ENCODE measurements around the gene ZNF384.
"Not testable (repeated sequence)": the region's sequence is repeated elsewhere in the genome, so short reads cannot be mapped to it uniquely, and the experiment has no call there.

ZNF384 gene

GRCh38 chr12:6688999-6689882, at the start of gene ZNF384:
TSS of gene ZNF384 (minus strand) at chr12:6689375. CDS start at chr12:6679520, 9,855 bp downstream.
- DNase-seq, result peak; percentile 91

GRCh38 chr12:6736754-6737153, 47.6 kb upstream of the ZNF384 start:
- DNase-seq, result no peak

- peak; percentile 41 for DNase-seq
These were observed 46.4 kb upstream of the ZNF384 start for GRCh38 chr12:6735448-6736191.

GRCh38 chr12:6734506-6735387, 45.6 kb upstream of the ZNF384 start:
- no peak for DNase-seq

- no peak for DNase-seq
These were observed 41.0 kb upstream of the ZNF384 start for GRCh38 chr12:6730169-6730568.

- no peak for DNase-seq
These were observed 40.0 kb upstream of the ZNF384 start for GRCh38 chr12:6729186-6729585.

GRCh38 chr12:6725350-6725749, 36.2 kb upstream of the ZNF384 start:
- no peak for DNase-seq

GRCh38 chr12:6724409-6724797, 35.2 kb upstream of the ZNF384 start:
- no peak for DNase-seq

- peak; percentile 91 for DNase-seq
These were observed 34.6 kb upstream of the ZNF384 start, which contains the start of gene COPS7A for GRCh38 chr12:6723607-6724408. TSS of gene COPS7A (plus strand) at chr12:6724046. CDS start at chr12:6724657, 611 bp downstream.

- DNase-seq, result no peak
These were observed 33.7 kb upstream of the ZNF384 start for GRCh38 chr12:6722863-6723262.

- DNase-seq, result no peak
These were observed 27.8 kb upstream of the ZNF384 start for GRCh38 chr12:6716874-6717437.

- not testable (repeated sequence) for DNase-seq
These were observed 27.1 kb upstream of the ZNF384 start for GRCh38 chr12:6716031-6716873.

- DNase-seq, result no peak
These were observed 19.8 kb upstream of the ZNF384 start for GRCh38 chr12:6708960-6709394.

GRCh38 chr12:6708351-6708750, 19.2 kb upstream of the ZNF384 start:
- not testable (repeated sequence) for DNase-seq

- no peak for DNase-seq
These were observed 14.5 kb upstream of the ZNF384 start for GRCh38 chr12:6703631-6704030.

GRCh38 chr12:6701078-6701768, 12.0 kb upstream of the ZNF384 start:
- DNase-seq, result no peak

- DNase-seq, result peak; percentile 65
These were observed 11.5 kb upstream of the ZNF384 start, which contains the start of gene PIANP for GRCh38 chr12:6700646-6701051. TSS of gene PIANP (minus strand) at chr12:6700815. CDS start at chr12:6698061, 2,754 bp downstream.

GRCh38 chr12:6699989-6700645, 10.9 kb upstream of the ZNF384 start:
- DNase-seq, result peak; percentile 46

Data from activated T-cell treated with anti-CD3 and anti-CD28 coated beads, Interleukin-2, amount 50 U/mL, for 1 hour (primary cell).